Calu3 (cell line): ENCODE measurements around the gene VDAC1. TPM values are rescaled to one million over a fixed set of nuclear protein-coding genes. Genes with fewer than 3 reads are reported as not detected.

Experiments
- BruUV-seq: library from RNA; stranded (reverse); fragments of 400-500 nt; replicated peaks from 2 replicates; lab custom pipeline; 2021; lab: Mats Ljungman, UMichigan
- CTCF ChIA-PET: fragments of 300-600 bp; sonication (Branson Sonifier 250); formaldehyde crosslinking; loops from one replicate; lab custom pipeline; 2022; ENCODE audit warnings: antibody characterized with exemption; lab: Charles Lee
- DNase-seq: peaks from one replicate; pipeline ENCODE4 v3.0.0; 2022
- H3K27ac Mint-ChIP-seq: one replicate; pipeline ENCODE4 v1.8.0; 2022; ENCODE audit warnings: mixed read lengths; ENCODE audit not compliant: unreplicated experiment
- H3K27me3 Mint-ChIP-seq: one replicate; pipeline ENCODE4 v1.8.0; 2022; ENCODE audit warnings: mixed read lengths; ENCODE audit not compliant: unreplicated experiment
- H3K36me3 Mint-ChIP-seq: one replicate; pipeline ENCODE4 v1.8.0; 2022; ENCODE audit warnings: mild to moderate bottlenecking, moderate library complexity, mixed read lengths; ENCODE audit not compliant: insufficient read depth, unreplicated experiment
- H3K4me1 Mint-ChIP-seq: one replicate; pipeline ENCODE4 v1.8.0; 2022; ENCODE audit warnings: mild to moderate bottlenecking, low read depth, mixed read lengths; ENCODE audit not compliant: unreplicated experiment
- H3K4me3 Mint-ChIP-seq: one replicate; pipeline ENCODE4 v1.8.0; 2022; ENCODE audit warnings: mild to moderate bottlenecking, low read depth, moderate library complexity, mixed read lengths; ENCODE audit not compliant: unreplicated experiment
- H3K9me3 Mint-ChIP-seq: one replicate; pipeline ENCODE4 v1.8.0; 2022; ENCODE audit warnings: low read depth, mixed read lengths; ENCODE audit not compliant: unreplicated experiment
- intact Hi-C: fragments of 100-400 bp; cut with micrococcal nuclease; formaldehyde crosslinking; loops from one replicate; pipeline ENCODE4 v1.10.0; 2022; ENCODE audit not compliant: unreplicated experiment
- total RNA-seq: library from RNA; stranded (reverse); gene quantifications from 2 replicates; pipeline ENCODE4 v1.2.3, GENCODE V29; 2022
- TF ChIP-seq, protein P1 (sequence below): fragments of 200-600 bp; IDR thresholded peaks from one replicate; pipeline ENCODE4 v1.8.0; 2022; ENCODE audit warnings: antibody characterized with exemption; ENCODE audit not compliant: unreplicated experiment

Gene VDAC1
- total RNA-seq, 1 experiment from 2014 or later = 410 TPM

DNA sequence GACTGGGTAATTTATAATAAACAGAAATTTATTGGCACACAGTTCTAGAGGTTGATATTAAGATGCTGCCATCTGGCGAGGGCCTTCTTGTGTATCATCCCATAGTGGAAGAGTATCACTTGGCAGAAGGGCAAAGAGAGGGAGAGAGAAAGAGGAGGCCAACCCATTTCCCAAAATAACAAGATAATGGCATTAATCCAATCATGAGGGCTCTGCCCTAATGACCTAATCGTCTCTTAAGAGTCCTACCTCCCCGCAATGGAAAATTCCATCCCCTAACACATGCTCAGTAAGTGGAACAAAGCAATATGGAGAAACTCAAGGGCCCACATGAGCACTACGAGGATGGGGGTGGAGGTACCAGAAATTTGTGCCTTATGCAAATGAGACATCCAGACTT is 17.6 kb upstream of the VDAC1 start:
- H3K4me1 Mint-ChIP-seq = peaks cover 35% of the 10 kb centered on the region
- no peak for DNase-seq

DNA sequence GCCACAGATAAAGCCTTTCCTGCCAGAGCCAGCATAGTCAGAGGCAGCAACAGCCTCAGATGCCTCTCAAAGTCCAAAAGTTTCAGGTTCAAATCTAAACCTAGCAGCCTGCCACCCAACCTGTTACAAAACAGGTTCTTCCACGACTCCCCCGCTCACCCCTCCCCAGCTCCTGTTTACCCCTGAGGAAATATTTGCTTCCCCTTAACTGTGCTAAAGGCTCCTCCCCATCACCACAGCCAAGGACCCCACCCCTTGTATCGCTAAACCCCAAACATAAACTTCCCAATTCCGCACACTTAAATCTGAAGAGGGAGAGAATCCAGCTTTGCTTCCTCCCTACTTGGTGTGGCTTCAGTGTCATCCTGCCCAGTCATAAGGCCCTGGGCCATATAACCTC is 15.4 kb upstream of the VDAC1 start:
- no peaks in the 10 kb centered on the region for H3K27me3 Mint-ChIP-seq
- no peaks in the 10 kb centered on the region for H3K9me3 Mint-ChIP-seq
- DNase-seq = peak; percentile 78
- CTCF ChIA-PET = interaction anchor here (1.2 to 1.7 kb wide), 3 partner anchors 15 to 31 kb away, joined by 4 to 6 read pairs (median 6); partner anchors contain the start of gene VDAC1
- peaks cover 41% of the 10 kb centered on the region for H3K4me1 Mint-ChIP-seq
- H3K4me3 Mint-ChIP-seq = peak overlapping the region; percentile 52
- intact Hi-C loops = loop anchor here (10.0 kb wide), 1 partner anchor 275 kb away; no protein-coding TSS in a partner anchor
- H3K36me3 Mint-ChIP-seq = peaks cover 23% of the 10 kb centered on the region
- peak overlapping the region; percentile 86 for H3K27ac Mint-ChIP-seq
- TF ChIP-seq, protein P1, sequence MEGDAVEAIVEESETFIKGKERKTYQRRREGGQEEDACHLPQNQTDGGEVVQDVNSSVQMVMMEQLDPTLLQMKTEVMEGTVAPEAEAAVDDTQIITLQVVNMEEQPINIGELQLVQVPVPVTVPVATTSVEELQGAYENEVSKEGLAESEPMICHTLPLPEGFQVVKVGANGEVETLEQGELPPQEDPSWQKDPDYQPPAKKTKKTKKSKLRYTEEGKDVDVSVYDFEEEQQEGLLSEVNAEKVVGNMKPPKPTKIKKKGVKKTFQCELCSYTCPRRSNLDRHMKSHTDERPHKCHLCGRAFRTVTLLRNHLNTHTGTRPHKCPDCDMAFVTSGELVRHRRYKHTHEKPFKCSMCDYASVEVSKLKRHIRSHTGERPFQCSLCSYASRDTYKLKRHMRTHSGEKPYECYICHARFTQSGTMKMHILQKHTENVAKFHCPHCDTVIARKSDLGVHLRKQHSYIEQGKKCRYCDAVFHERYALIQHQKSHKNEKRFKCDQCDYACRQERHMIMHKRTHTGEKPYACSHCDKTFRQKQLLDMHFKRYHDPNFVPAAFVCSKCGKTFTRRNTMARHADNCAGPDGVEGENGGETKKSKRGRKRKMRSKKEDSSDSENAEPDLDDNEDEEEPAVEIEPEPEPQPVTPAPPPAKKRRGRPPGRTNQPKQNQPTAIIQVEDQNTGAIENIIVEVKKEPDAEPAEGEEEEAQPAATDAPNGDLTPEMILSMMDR = no peak
- BruUV-seq = no TSS peak

More for the DNA sequence above, 17.6 kb upstream of the VDAC1 start:
- TF ChIP-seq, protein P1 = no peak
- CTCF ChIA-PET = interaction anchor here (0.7 kb wide), 3 partner anchors 9 to 1789 kb away, joined by 4 to 9 read pairs (median 4); no protein-coding TSS in a partner anchor
- Mint-ChIP-seq H3K9me3 (no peaks in the 10 kb centered on the region), H3K36me3 (peaks cover 23% of the 10 kb centered on the region), H3K27ac (no peak overlapping the region), H3K27me3 (no peaks in the 10 kb centered on the region), H3K4me3 (no peak overlapping the region)
- BruUV-seq = no TSS peak
- intact Hi-C loops = loop anchor here (10.0 kb wide), 1 partner anchor 272 kb away; no protein-coding TSS in a partner anchor

DNA sequence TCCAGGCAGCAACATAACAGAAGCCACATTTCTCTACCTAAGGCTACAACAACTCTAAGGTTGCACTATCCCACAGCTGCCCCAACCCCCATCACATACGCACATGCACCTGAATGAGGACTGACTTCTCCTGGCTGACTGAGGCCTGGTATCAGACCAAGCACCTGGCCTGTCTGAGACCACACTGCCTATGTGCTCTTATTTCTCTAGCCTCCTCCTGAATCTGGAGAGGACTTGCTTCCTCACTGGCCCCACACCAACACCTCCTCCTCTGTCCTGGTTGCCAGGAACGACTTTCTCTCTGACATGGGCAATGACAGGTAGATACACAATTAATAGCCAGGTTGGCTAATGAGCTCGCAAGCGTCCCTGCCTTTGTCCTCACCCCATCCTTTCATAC is 14.9 kb upstream of the VDAC1 start:
- Mint-ChIP-seq H3K27me3 (no peaks in the 10 kb centered on the region), H3K4me1 (peaks cover 41% of the 10 kb centered on the region), H3K4me3 (peak overlapping the region; percentile 52), H3K27ac (peak overlapping the region; percentile 86), H3K9me3 (no peaks in the 10 kb centered on the region), H3K36me3 (peaks cover 23% of the 10 kb centered on the region)
- no TSS peak for BruUV-seq
- TF ChIP-seq, protein P1 = no peak
- no peak for DNase-seq
- intact Hi-C loops = loop anchor here (10.0 kb wide), 1 partner anchor 275 kb away; no protein-coding TSS in a partner anchor
- CTCF ChIA-PET = interaction anchor here (0.8 to 1.2 kb wide), 3 partner anchors 14 to 21 kb away, joined by 3 to 6 read pairs (median 6); partner anchors contain the start of gene VDAC1

GRCh38 chr5:134018986-134019316 is 14.2 kb upstream of the VDAC1 start:
- DNase-seq = no peak
- Mint-ChIP-seq H3K27ac (peak overlapping the region; percentile 86), H3K27me3 (no peaks in the 10 kb centered on the region), H3K4me1 (peaks cover 41% of the 10 kb centered on the region), H3K9me3 (no peaks in the 10 kb centered on the region), H3K4me3 (peak overlapping the region; percentile 15), H3K36me3 (peaks cover 23% of the 10 kb centered on the region)
- BruUV-seq = no TSS peak
- CTCF ChIA-PET = interaction anchor here (0.8 to 1.7 kb wide), 11 partner anchors 8 to 122 kb away, joined by 3 to 13 read pairs (median 4); no protein-coding TSS in a partner anchor
- TF ChIP-seq, protein P1 = no peak
- intact Hi-C loops = no loop called here
